Neural cell (in vitro differentiated cells): ENCODE measurements around the gene GDAP2.

Experiments used
- EZH2 ChIP-seq: fragments of 200-600, 300-800 bp; shearing (Covaris generic), sonication (generic); IDR thresholded peaks from 2 replicates; pipeline ENCODE4 v1.6.1; 2014; ENCODE audit warnings: antibody characterized with exemption, low read length, borderline replicate concordance, mild to moderate bottlenecking; ENCODE audit not compliant: insufficient read depth, poor library complexity, severe bottlenecking
- MXI1 ChIP-seq: fragments of 450-650 bp; conservative IDR thresholded peaks from 2 replicates; pipeline ENCODE4 v1.6.1; 2014; ENCODE audit warnings: antibody characterized with exemption, mild to moderate bottlenecking; ENCODE audit not compliant: poor library complexity, severe bottlenecking
- POLR2AphosphoS5 ChIP-seq: IDR thresholded peaks from 2 replicates; pipeline ENCODE4 v1.6.1; 2012
- RAD21 ChIP-seq: fragments of 450-650 bp; conservative IDR thresholded peaks from 2 replicates; pipeline ENCODE4 v1.6.1; 2014; ENCODE audit warnings: antibody characterized with exemption, mild to moderate bottlenecking, moderate library complexity
- TAF1 ChIP-seq: IDR thresholded peaks from 2 replicates; pipeline ENCODE4 v1.6.1; 2012; ENCODE audit warnings: low read depth
- TF ChIP-seq, protein P1 (sequence below): fragments of 450-650 bp; IDR thresholded peaks from 2 replicates; pipeline ENCODE4 v1.5.1; 2014; ENCODE audit warnings: antibody characterized with exemption, mild to moderate bottlenecking, moderate library complexity; ENCODE audit not compliant: poor library complexity, severe bottlenecking
- TF ChIP-seq, protein P2 (sequence below): IDR thresholded peaks from 2 replicates; pipeline ENCODE4 v1.6.1; 2012; ENCODE audit warnings: borderline replicate concordance

DNA sequence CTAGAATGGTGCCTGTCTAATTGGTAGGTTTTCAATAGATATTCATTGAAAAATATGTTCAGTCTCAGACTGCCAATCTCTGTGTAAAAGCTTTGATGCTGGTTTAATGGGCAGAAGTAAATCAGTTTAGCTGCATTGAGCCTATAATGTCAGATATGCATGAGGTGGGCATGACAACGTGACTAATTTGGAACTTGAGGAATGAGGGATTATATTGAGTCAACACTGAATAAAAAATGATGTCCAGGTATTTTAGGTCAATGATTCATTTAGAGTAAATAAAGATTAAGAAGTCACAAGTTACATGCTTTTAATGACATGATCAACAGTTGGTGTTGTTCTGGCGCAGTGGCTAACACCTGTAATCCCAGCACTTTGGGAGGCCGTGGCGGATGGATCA lies 3.2 kb upstream of the GDAP2 start:
- TF ChIP-seq, protein P1, sequence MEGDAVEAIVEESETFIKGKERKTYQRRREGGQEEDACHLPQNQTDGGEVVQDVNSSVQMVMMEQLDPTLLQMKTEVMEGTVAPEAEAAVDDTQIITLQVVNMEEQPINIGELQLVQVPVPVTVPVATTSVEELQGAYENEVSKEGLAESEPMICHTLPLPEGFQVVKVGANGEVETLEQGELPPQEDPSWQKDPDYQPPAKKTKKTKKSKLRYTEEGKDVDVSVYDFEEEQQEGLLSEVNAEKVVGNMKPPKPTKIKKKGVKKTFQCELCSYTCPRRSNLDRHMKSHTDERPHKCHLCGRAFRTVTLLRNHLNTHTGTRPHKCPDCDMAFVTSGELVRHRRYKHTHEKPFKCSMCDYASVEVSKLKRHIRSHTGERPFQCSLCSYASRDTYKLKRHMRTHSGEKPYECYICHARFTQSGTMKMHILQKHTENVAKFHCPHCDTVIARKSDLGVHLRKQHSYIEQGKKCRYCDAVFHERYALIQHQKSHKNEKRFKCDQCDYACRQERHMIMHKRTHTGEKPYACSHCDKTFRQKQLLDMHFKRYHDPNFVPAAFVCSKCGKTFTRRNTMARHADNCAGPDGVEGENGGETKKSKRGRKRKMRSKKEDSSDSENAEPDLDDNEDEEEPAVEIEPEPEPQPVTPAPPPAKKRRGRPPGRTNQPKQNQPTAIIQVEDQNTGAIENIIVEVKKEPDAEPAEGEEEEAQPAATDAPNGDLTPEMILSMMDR, result no peak
- TF ChIP-seq TAF1, result no peak
- TF ChIP-seq, protein P2, sequence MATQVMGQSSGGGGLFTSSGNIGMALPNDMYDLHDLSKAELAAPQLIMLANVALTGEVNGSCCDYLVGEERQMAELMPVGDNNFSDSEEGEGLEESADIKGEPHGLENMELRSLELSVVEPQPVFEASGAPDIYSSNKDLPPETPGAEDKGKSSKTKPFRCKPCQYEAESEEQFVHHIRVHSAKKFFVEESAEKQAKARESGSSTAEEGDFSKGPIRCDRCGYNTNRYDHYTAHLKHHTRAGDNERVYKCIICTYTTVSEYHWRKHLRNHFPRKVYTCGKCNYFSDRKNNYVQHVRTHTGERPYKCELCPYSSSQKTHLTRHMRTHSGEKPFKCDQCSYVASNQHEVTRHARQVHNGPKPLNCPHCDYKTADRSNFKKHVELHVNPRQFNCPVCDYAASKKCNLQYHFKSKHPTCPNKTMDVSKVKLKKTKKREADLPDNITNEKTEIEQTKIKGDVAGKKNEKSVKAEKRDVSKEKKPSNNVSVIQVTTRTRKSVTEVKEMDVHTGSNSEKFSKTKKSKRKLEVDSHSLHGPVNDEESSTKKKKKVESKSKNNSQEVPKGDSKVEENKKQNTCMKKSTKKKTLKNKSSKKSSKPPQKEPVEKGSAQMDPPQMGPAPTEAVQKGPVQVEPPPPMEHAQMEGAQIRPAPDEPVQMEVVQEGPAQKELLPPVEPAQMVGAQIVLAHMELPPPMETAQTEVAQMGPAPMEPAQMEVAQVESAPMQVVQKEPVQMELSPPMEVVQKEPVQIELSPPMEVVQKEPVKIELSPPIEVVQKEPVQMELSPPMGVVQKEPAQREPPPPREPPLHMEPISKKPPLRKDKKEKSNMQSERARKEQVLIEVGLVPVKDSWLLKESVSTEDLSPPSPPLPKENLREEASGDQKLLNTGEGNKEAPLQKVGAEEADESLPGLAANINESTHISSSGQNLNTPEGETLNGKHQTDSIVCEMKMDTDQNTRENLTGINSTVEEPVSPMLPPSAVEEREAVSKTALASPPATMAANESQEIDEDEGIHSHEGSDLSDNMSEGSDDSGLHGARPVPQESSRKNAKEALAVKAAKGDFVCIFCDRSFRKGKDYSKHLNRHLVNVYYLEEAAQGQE, result no peak
- no peak for TF ChIP-seq POLR2AphosphoS5
- no peak for TF ChIP-seq EZH2
- no peak for TF ChIP-seq MXI1
- no peak for TF ChIP-seq RAD21
